Liver (tissue), 10 donors: Measurements from ENCODE around the gene ZNF518A. TPM values are rescaled to one million over a fixed set of nuclear protein-coding genes. Genes with fewer than 3 reads are reported as not detected.

Experiments used
- DNase-seq: peaks from one replicate; pipeline ENCODE4 v3.0.0-alpha.2; 2017; ENCODE audit warnings: low spot score
- H3K27ac ChIP-seq, 2 donors: one replicate each; pipeline ENCODE4 v1.7.0; 2013; ENCODE audit warnings: inconsistent platforms in 2 of 2, low read length in 2 of 2, control low read depth in 1 of 2, low read depth in 1 of 2, mild to moderate bottlenecking in 1 of 2
- H3K27me3 ChIP-seq, 4 donors: one replicate each; pipeline versions ENCODE4 v1.6.1 to v1.7.0; 2013; ENCODE audit warnings: low read length in 3 of 4, inconsistent platforms in 1 of 4, mild to moderate bottlenecking in 1 of 4, moderate library complexity in 1 of 4; ENCODE audit not compliant: control insufficient read depth in 4 of 4, insufficient read depth in 4 of 4
- H3K36me3 ChIP-seq, 4 donors: one replicate each; pipeline versions ENCODE4 v1.6.1 to v1.7.0; 2013; ENCODE audit warnings: low read length in 3 of 4, mild to moderate bottlenecking in 3 of 4, low read depth in 1 of 4, moderate library complexity in 1 of 4; ENCODE audit not compliant: control insufficient read depth in 4 of 4, insufficient read depth in 3 of 4
- H3K4me1 ChIP-seq, 4 donors: one replicate each; pipeline versions ENCODE4 v1.6.1 to v1.7.0; 2013; ENCODE audit warnings: low read length in 3 of 4, mild to moderate bottlenecking in 3 of 4, moderate library complexity in 1 of 4; ENCODE audit not compliant: control insufficient read depth in 4 of 4, insufficient read depth in 4 of 4
- H3K4me3 ChIP-seq, 3 donors: one replicate each; pipeline versions ENCODE4 v1.6.1 to v1.7.0; 2013; ENCODE audit warnings: low read length in 3 of 3, control low read depth in 1 of 3, low read depth in 1 of 3, mild to moderate bottlenecking in 1 of 3
- H3K9ac ChIP-seq, 2 donors: one replicate each; pipeline ENCODE4 v1.7.0; 2013; ENCODE audit warnings: low read length in 2 of 2, mild to moderate bottlenecking in 2 of 2, moderate library complexity in 2 of 2, control low read depth in 1 of 2, low read depth in 1 of 2
- H3K9me3 ChIP-seq, 4 donors: one replicate each; pipeline versions ENCODE4 v1.6.1 to v1.7.0; 2013; ENCODE audit warnings: low read length in 3 of 4; ENCODE audit not compliant: control insufficient read depth in 4 of 4
- ATF3 ChIP-seq: IDR thresholded peaks from 2 replicates; pipeline ENCODE4 v1.6.1; 2016; ENCODE audit warnings: antibody characterized with exemption
- CTCF ChIP-seq: fragments of 150-350 bp; IDR thresholded peaks from 2 replicates; pipeline ENCODE4 v1.5.1; 2017; ENCODE audit warnings: improper control_type of control experiment, low read depth, low read length; ENCODE audit not compliant: missing input control
- EGR1 ChIP-seq, 2 donors: IDR thresholded peaks; 2 replicates each; pipeline ENCODE4 v1.6.1; 2016 to 2018; ENCODE audit warnings: antibody characterized with exemption in 2 of 2, low read depth in 2 of 2
- FOXA1 ChIP-seq: IDR thresholded peaks from 2 replicates; pipeline ENCODE4 v1.6.1; 2016; ENCODE audit warnings: antibody characterized with exemption
- GABPA ChIP-seq, 2 donors: IDR thresholded peaks in 1 of 2; conservative IDR thresholded peaks in 1 of 2; 2 replicates each; pipeline ENCODE4 v1.6.1; 2016; ENCODE audit warnings: antibody characterized with exemption in 2 of 2, mild to moderate bottlenecking in 1 of 2, moderate library complexity in 1 of 2
- HNF4A ChIP-seq, 2 donors: conservative IDR thresholded peaks; 2 replicates each; pipeline ENCODE4 v1.6.1; 2016; ENCODE audit warnings: antibody characterized with exemption in 2 of 2, mild to moderate bottlenecking in 2 of 2
- HNF4G ChIP-seq: IDR thresholded peaks from 2 replicates; pipeline ENCODE4 v1.6.1; 2016; ENCODE audit warnings: antibody characterized with exemption
- JUND ChIP-seq, 2 donors: IDR thresholded peaks; 2 replicates each; pipeline ENCODE4 v1.6.1; 2016; ENCODE audit warnings: antibody characterized with exemption in 2 of 2
- MAX ChIP-seq: IDR thresholded peaks from 2 replicates; pipeline ENCODE4 v1.6.1; 2016; ENCODE audit warnings: antibody characterized with exemption
- NR2F2 ChIP-seq: IDR thresholded peaks from 2 replicates; pipeline ENCODE4 v1.6.1; 2016; ENCODE audit warnings: antibody characterized with exemption
- RAD21 ChIP-seq, 2 donors: IDR thresholded peaks; 2 replicates each; pipeline ENCODE4 v1.6.1; 2016; ENCODE audit warnings: antibody characterized with exemption in 2 of 2, mild to moderate bottlenecking in 2 of 2
- REST ChIP-seq: IDR thresholded peaks from 2 replicates; pipeline ENCODE4 v1.6.1; 2016; ENCODE audit warnings: antibody characterized with exemption, mild to moderate bottlenecking
- RXRA ChIP-seq, 2 donors: IDR thresholded peaks; 2 replicates each; pipeline ENCODE4 v1.6.1; 2017 to 2018; ENCODE audit warnings: antibody characterized with exemption in 2 of 2, mild to moderate bottlenecking in 1 of 2
- SP1 ChIP-seq: IDR thresholded peaks from 2 replicates; pipeline ENCODE4 v1.6.1; 2018; ENCODE audit warnings: antibody characterized with exemption, mild to moderate bottlenecking
- TAF1 ChIP-seq: conservative IDR thresholded peaks from 2 replicates; pipeline ENCODE4 v1.6.1; 2016; ENCODE audit warnings: antibody characterized with exemption, mild to moderate bottlenecking
- YY1 ChIP-seq: IDR thresholded peaks from 2 replicates; pipeline ENCODE4 v1.6.1; 2016; ENCODE audit warnings: antibody characterized with exemption, mild to moderate bottlenecking
- ZBTB33 ChIP-seq: IDR thresholded peaks from 2 replicates; pipeline ENCODE4 v1.6.1; 2016; ENCODE audit warnings: antibody characterized with exemption
- WGBS: extraction: QIAGEN DNeasy Blood & Tissue Kit; methylation state at CpG from one replicate; pipeline ENCODE4 v1.1.7; 2013; 5-methylcytosine and 5-hydroxymethylcytosine counted together
- polyA plus RNA-seq, 2 donors: library from polyadenylated mRNA; stranded (reverse) in 1 of 2; unstranded in 1 of 2; fragments of 200-250 nt in 1 of 2; fragments of >200 nt in 1 of 2; fragmentation: Nextera tagmentation in 1 of 2; extraction: Ambion mirVana in 1 of 2; gene quantifications; one replicate each; pipeline versions ENCODE4 v1.2.1 to v1.2.3, GENCODE V29; 2013 to 2015
- small RNA-seq: library from RNA; depleted of rRNA; stranded (forward); fragments of <200 nt; gene quantifications from one replicate; pipeline ENCODE3, GENCODE V24; 2014
- total RNA-seq, 2 donors: library from RNA; depleted of rRNA; stranded (reverse); fragments of >200 nt; gene quantifications; one replicate each; pipeline ENCODE4 v1.2.3, GENCODE V29; 2014
- donor health status: healthy.
- donor health status: healthy.
- donor health status: healthy.
- donor health status: healthy.
- donor health status: healthy.

Gene ZNF518A
- total and polyA plus RNA-seq, 4 donors = 1.8 to 23.0 (median 13.6) TPM

GRCh38 chr10:96211764-96212163, 81.7 kb downstream of the ZNF518A start (continued):
- TF ChIP-seq CTCF = no peak
- no peak for TF ChIP-seq RAD21 (IDR thresholded peaks at IDR 0.05)
- TF ChIP-seq EGR1 (IDR thresholded peaks at IDR 0.05; ENCODE audit: low read depth in 2 of 2) = no peak
- TF ChIP-seq JUND (IDR thresholded peaks at IDR 0.05) = no peak
- TF ChIP-seq HNF4A (conservative IDR thresholded peaks at IDR 0.05) = no peak
- TF ChIP-seq SP1 = no peak
- no peak for TF ChIP-seq RXRA (IDR thresholded peaks at IDR 0.05)

- Histone ChIP-seq H3K9ac (no peak overlapping the region), H3K36me3 (peaks cover 4 to 68% (median 67%) of the 10 kb centered on the region in 4 donors), H3K9me3 (no peaks in the 10 kb centered on the region), H3K4me3 (no peak overlapping the region), H3K4me1 (no peaks in the 10 kb centered on the region), H3K27ac (no peak overlapping the region), H3K27me3 (no peaks in the 10 kb centered on the region)
- no peak for DNase-seq
- TF ChIP-seq YY1 (no peak), ATF3 (no peak), NR2F2 (no peak), RXRA (IDR thresholded peaks at IDR 0.05) (no peak), MAX (no peak), GABPA (IDR thresholded peaks at IDR 0.05 in 1 of 2, conservative IDR thresholded peaks at IDR 0.05 in 1 of 2) (no peak), TAF1 (no peak), ZBTB33 (no peak), FOXA1 (no peak), HNF4G (no peak), CTCF (no peak), REST (no peak), SP1 (no peak), RAD21 (IDR thresholded peaks at IDR 0.05) (no peak)
- 99% methylated on average over 1 of the region's 1 CpG for WGBS
These were observed 82.8 kb downstream of the ZNF518A start for GRCh38 chr10:96212911-96213310.

Small RNA genes lying within 50 kb of the gene (small RNA-seq; reads per million reads assigned to genes)
- gene RNU6-271P = not detected

Other genes starting within 250 kb of the ZNF518A start
- gene CC2D2B, start 222.3 kb upstream of the ZNF518A start, total RNA-seq = under 1 TPM; 0.05 to 0.59 TPM
- gene CC2D2B, start 222.3 kb upstream of the ZNF518A start, polyA plus RNA-seq = under 1 TPM; 0.06 to 0.10 TPM
- 1 to 10 TPM; 4.8 to 6.5 TPM for gene CCNJ, start 86.7 kb upstream of the ZNF518A start, total RNA-seq
- 1 to 10 TPM in 1 of 2 donors, under 1 TPM in 1; 0.78 to 1.7 TPM for gene CCNJ, start 86.7 kb upstream of the ZNF518A start, polyA plus RNA-seq
- gene BLNK, start 141.3 kb downstream of the ZNF518A start, total RNA-seq = 10 to 100 TPM in 1 of 2 donors, 1 to 10 TPM in 1; 3.3 to 19.1 TPM
- 10 to 100 TPM in 1 of 2 donors, 1 to 10 TPM in 1; 9.9 to 45.2 TPM for gene BLNK, start 141.3 kb downstream of the ZNF518A start, polyA plus RNA-seq
- under 1 TPM in 1 of 2 donors, not detected in 1; 0.70 TPM for gene DNTT, start 174.1 kb downstream of the ZNF518A start, total RNA-seq
- gene DNTT, start 174.1 kb downstream of the ZNF518A start, polyA plus RNA-seq = not detected
- gene OPALIN, start 228.7 kb downstream of the ZNF518A start, total RNA-seq = not detected
- not detected for gene OPALIN, start 228.7 kb downstream of the ZNF518A start, polyA plus RNA-seq